Dedifferentiated amniotic fluid mesenchymal stem cell (primary cell): ENCODE measurements around the gene PDHA1.

Source experiments
- DNase-seq: peaks from one replicate; pipeline ENCODE4 v3.0.0-alpha.2; 2016; ENCODE audit errors: extremely low spot score

The PDHA1 gene

GRCh38 chrX:19343535-19344408 lies at the start of gene PDHA1:
PDHA1 (plus strand) TSS chrX:19343927; CDS start chrX:19344038, 111 bp downstream.
- DNase-seq, result peak; percentile 87

- DNase-seq, result peak; percentile 80
Measured at GRCh38 chrX:19303256-19303880, 40.4 kb upstream of the PDHA1 start.

DNA sequence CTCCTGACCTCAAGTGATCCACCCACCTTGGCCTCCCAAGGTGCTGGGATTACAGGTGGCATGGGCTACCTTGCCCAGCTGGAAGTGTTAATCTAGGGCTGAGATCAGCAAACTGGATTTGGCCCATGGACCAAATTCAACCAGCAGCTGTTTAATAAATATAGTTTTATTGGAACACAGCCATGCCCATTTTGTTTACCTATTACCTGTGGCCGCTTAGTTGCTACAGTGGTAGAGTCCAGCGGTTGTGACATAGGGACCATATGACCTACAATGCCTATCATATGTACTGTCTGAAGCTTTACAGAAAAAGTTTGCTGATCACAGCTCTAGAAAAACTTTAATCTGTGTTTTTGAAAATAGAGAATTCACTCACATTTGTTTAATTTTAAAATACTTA lies 17.2 kb upstream of the PDHA1 start:
- no peak for DNase-seq

DNA sequence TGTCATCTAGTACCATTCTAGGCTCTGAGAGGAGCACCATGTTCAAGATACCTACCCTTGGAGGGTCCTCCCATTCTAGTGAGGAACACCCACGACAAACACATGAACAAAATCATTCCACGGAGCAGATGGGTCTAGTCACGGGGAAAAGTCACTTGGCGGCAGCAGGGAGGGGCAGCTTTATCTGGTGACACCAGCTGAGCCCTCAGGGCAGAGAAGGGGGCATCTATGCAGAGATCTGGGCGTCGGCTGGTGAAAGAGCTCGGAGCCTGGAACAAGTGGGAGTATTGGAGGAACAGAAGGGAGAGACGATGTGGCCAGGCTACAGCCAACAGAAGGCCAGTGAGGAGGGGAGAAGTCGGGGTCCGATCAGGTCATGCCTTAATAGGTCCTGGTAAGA lies 11.9 kb upstream of the PDHA1 start:
- DNase-seq, result no peak

GRCh38 chrX:19332983-19333382 lies 10.7 kb upstream of the PDHA1 start:
- DNase-seq, result no peak

- no peak for DNase-seq
Measured at GRCh38 chrX:19334945-19335626, 8.6 kb upstream of the PDHA1 start.

DNA sequence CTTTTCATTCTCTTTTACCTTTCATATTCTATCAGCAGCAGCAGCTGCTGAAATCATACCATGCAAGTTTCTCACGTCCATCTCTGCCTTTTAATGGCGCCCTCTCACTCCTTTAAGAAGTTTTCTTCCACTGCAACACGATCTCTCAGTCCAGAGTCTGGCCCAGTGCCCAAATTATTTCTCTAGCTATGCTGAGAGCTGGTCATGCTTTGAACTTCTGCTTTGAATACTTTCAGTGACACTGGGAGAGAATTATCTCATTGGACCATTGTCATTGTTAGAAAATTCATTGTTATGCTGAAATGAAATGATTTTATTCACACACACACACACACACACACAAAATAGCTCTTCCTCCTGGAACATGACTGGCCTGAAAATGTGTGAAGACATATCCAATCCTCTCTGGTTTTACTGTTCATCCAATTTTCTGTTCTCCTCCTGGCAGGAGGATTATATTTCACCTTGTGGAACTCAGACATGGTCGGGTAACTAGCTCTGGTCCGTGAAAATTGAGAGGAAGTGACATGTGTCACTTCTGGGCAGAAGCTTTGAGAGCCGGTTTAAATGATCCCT lies 1.3 kb upstream of the PDHA1 start:
- DNase-seq, result no peak

DNA sequence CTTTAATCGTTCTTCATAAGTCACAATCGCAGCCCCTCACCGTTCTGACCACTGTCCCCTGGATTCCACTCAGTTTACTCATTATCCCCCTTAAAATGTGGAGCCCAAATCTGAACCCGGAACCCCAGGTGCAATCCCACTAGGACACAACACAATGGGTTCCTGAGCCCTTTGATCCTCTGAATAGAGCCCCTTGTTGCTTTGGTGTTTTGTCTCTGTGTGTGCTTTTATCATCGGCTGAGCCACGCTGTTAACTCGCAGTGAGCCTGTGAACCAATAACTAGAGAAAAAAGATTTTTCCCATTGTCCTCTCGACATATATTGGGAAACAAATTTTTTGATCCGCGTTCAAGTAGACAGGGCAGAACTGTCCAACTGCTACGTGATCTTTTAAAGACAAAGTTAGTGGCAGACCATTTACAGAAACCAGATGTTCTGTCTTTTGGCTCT lies 617 bp upstream of the PDHA1 start:
- DNase-seq, result no peak

- no peak for DNase-seq
Measured at GRCh38 chrX:19344661-19345060, 934 bp downstream of the PDHA1 start.

DNA sequence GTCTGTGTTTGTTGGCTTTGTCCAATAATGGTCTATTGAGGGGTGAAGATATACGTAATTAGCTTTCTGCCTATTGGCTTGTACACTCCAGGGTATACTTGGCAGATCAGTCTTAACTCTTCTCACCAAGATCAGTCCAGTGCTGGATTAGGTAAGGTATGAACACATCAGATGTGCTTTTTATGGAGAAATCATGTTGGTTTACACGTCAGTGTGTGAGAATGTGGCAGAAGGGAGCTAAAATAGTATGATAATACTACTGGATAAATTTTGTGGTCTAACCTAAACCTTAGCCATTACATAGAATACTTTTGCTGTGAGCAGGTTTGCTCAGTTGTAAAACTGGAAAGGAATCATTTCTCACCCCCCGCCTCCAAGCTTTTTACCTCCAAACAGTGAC lies 4.2 kb downstream of the PDHA1 start:
- DNase-seq, result no peak

DNA sequence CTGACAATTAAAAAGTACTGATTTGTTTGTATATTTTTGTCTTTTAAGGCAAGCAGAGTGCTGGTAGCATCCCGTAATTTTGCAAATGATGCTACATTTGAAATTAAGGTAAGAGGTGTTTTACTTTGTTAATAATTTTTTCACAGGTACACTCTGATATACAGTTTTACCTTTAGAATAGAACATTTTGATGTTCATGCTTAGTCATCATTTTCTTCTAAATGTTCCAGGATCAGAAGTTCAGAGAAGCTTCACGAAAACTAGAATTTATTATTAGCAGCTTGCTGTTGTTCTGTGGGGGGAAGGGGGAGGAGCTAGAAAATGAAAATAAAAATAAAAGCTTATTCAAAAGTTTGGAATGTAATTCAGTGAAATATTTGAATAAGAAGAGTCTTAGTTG lies 5.5 kb downstream of the PDHA1 start:
- DNase-seq, result no peak

DNA sequence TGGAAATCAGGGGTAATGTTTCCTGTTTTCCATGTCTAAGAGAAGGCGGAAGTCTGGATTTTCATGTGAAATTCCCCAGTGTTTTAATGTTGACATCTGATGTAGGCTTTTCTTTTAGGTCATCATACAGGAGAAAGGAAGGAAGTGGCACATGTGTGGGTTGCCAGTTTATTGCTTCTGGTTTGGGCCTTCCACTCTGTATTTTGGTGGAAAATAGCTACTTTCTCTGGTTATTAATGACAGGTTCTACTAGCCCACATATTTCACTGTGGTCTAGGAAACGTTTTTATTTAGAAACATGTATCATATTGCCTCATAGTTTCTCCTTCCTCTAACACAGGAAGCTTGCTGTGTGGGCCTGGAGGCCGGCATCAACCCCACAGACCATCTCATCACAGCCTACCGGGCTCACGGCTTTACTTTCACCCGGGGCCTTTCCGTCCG lies 7.2 kb downstream of the PDHA1 start:
- no peak for DNase-seq

DNA sequence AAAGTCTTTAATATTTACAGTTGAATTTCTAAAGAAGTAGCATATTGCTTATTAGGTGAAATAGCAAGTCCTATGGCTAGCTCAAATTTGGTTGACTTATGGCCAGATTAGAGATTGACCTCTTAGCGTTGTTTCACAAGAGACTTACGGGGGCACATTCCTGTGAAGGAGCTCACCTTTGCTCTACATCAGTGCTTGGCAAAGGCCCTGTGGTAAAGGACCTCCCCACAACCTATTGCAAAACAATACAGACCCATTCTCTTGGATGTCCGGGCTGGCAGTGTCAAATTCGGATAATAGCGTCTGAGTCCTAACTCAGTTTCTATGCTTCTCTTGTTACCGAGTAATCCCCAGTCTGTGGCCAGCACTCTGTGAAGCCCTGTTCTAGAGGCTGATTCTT lies 10.9 kb downstream of the PDHA1 start:
- DNase-seq, result no peak

DNA sequence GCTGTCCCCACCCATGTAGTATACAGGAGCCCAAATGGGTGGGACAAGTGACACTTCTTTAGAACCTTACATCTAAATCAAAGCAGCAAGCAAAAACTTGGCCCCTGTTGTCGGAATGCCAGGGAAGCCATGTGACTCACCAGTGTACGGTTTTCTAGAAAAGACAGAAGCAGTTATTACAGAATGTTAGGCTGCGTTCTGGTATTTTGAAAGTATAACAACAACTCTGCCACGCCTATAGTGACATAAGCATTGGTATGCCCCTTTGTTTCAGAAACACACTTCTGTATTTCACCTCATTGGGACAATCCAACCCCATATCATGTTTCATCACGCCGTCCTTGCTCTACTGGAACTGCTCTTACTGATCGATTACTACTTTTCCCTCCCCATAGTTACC lies 14.8 kb downstream of the PDHA1 start:
- DNase-seq, result no peak

DNA sequence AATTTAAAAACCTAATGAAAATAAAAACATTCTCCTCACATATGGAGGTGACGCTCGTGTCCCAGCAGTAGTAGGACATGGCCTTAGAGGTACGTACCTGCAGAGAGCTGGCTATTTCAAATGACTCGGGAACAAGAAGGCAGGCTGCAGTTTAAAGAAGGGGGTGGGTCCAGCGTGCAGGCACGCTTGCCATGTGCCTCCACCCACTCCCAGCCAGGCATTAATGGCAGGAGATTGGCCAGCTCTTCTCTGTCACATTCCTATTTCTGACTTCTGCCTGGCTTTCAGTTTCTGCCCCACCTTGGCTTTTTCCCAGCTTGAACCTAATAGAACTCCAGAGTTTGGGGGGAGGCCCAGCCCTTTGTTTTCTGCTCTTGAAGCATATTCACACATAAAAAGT lies 17.2 kb downstream of the PDHA1 start:
- no peak for DNase-seq

DNA sequence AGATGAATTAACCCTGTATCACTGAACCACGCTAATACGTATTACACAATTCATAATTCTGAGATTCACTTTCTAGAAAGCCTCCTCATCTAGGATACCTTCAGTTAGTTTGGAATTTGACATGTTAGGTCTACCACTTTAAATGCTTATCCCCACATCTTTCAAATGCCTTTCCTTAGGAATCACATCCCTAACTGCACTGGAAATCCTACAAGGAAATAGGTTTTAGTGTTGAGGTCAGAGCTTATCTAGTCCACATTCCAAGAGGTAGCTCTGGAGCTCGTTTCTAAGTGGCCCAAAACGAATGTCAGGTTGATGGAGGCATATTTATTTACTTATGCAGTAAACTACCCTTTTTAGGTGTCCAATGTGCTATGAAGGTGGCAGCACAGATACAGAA lies 18.0 kb downstream of the PDHA1 start:
- DNase-seq, result no peak

GRCh38 chrX:19368576-19368975 lies 24.8 kb downstream of the PDHA1 start:
- no peak for DNase-seq

- DNase-seq, result no peak
Measured at GRCh38 chrX:19370061-19370460, 26.3 kb downstream of the PDHA1 start.

- peak; percentile 53 for DNase-seq
Measured at GRCh38 chrX:19372170-19372546, 28.4 kb downstream of the PDHA1 start.

DNA sequence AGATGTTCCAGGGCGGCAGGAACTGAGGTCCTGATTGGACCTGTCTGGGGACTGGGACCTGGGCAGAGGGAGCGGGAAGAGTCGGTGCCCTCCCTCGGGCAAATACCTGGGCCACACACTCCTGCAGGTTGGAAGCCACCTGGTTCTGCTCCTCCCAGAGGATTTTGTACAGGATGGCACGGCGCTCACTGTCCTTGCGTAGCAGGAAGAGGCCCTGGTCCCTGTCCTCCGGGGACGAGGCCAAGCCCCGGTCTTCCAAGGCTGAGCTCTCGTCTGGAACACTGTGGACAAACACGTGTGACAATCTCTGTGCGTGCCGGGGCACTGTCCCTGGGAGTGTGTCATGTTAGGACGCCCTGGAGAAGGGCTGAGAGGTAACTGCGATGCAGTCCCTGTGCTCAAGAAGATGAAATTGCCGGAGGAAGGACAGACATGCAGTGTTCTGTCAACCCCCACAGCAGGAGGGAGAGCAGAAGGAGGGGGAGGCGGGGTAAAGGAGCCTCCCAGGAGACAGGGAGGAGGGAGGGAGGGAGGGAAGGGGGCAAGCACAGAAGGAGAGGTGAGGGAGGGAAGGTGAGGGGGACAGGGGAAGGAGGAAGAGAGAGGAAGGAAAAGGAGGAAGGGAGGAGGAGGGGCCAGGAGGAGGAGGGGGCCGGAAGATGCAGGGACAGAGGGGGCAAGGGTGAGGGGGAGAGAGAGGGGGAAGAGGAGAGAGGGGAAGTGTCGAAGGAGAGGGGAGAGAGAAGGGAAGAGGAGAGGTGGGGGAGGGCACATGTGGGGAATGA lies 29.0 kb downstream of the PDHA1 start:
- DNase-seq, result no peak

DNA sequence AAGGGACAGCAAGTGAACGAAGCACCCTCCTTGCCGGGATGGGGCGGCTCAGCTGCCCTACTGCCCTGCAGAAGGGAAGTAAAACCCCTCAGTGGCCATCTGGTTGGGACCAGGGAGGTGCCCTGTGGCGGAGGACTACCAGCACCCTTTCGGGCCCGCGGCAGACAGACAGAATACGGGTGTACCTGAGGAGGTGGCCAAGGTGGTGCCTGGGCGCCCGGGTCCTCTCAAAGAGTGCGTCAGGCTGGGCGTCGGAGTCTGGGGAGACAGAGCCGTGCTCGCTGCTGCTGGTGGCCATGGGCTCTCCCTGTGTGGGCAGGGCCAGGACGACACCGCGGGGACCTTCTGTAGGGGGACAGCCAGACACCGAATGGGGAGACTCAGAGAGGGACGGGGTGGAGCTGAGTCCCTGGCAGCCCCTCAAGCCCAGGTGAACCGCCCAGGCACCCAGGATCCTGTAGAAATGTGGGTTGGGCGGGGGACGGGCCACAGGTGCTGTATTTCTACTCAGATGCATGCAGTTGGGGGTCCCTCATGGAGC lies 29.7 kb downstream of the PDHA1 start:
- DNase-seq, result no peak
